ENCODE measurements around the gene SPRN.

- no peak for TF ChIP-seq POLR2A (IDR thresholded peaks at IDR 0.05)
- TF ChIP-seq CTCF (IDR thresholded peaks at IDR 0.05): no peak
Observed at GRCh38 chr10:133442967-133443924, 18.8 kb upstream of the SPRN start.

Measured in sigmoid colon (tissue), 3 donors.